Activated gamma-delta T cell (primary cell): ENCODE data around the gene KRTAP10-8.
"Not testable (repeated sequence)": the region's sequence is repeated elsewhere in the genome, so short reads cannot be mapped to it uniquely, and the experiment has no call there.

Experiments
- DNase-seq: peaks from one replicate; lab custom pipeline; 2025; lab: John Stamatoyannopoulos, UW

KRTAP10-8 gene

DNA sequence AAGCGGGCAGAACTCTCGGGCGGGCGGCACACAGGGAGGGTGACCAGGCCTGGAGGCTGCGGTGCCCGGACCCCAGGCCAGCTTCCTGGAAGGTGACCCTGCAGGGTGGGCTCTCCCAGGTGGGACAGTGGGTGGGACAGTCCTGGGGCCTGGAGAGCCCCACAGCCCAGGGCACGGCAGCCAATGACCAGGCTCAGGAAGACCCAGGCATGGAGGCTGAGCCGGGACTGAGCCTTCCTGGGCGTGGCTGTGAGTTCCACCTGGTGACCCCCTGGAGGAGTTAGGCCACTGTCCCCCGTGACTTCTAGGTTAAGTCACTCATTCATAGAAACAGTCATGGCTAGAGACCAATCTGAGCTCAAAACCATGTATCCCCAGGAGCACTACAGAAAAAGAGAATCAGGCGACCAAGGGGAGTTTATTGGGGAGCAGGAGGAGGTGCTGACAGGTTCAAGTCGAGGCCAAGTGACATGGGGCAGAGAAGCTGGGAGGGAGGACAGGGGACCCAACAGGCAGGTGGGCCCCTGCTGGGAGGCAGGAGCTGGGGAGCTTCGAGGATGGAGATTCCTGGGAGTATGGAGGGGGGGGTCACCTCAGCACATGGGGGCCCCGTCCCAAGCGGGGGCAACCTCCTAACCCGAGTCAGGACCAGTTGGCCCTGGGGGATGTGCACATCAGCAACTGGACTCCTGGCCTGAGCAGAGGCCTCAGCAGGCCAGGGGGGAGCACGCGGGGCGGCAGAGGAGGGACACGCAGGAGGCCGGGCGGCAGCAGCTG is 32.6 kb upstream of the KRTAP10-8 start:
- no peak for DNase-seq

GRCh38 chr21:44579833-44580144 is 32.1 kb upstream of the KRTAP10-8 start:
- DNase-seq = no peak

DNA sequence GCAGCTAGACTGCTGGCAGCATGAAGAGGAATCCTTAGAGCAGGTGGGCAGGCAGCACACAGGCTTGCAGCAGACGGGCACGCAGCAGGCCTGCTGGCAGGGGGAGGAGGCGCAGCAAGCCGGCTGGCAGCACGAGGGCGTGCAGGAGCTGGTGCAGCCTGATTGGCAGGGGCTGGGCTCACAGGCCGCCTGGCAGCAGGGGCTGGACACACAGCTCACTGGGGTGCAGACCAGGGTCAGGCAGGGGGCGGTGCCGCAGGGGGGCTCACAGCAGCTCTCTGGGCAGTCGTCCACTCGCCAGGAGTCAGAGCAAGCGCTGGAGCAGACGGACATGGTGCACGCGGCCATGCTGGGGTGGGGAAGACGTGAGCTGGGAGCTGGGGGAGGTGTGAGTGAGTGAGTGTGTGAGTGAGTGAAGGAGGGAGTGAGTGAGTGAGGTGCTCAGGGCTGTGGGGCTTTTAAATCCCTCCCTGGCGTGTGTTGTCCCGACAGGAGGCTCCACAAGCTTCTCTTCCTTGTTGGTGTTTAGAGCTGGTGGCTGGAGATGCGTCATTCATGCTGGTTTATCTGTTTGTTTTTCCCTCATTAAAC is 31.6 kb upstream of the KRTAP10-8 start, which contains the start of gene KRTAP10-5:
Gene KRTAP10-5, minus strand, starts transcription at position 374 of the 591 bp plus-strand sequence. Its CDS starts 26 bp downstream, at position 348.
- not testable (repeated sequence) for DNase-seq

DNA sequence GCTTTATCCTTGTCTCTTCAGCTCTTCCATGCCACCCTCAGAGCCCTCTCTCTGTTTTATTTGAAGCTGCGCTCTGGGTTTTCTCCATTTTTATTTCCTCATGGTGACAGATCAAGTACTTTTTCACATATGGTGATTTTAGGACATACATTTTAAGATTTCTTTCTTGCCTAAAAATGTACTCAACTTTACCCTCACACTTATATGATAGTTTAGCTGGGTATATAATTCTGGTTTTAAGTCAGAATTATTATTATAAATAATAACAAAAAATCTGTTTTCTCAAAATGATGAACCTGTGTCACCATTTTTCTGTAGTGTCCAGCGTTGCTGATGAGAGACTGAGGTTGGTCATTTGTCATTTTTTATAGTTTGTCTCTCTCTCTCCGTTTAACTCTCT is 30.7 kb upstream of the KRTAP10-8 start:
- no peak for DNase-seq

DNA sequence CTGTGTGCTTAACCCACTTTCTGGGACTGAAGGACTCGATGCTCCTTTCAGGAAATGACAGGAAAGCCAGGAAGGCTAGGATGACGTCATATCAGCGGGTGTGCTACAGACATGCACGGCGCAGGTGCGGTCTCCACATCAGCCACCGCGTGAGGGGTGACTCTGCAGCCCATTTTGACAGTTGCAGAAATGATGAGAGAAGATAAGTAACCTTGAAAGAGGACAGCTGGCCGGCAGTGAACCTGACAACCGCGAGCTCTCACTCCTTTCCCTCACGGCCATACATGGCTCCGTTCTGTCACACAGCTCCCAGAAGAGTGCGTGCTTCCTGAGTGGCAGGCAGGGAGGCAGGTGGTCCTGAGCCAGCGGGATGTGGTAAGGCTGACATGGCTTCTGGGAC is 29.8 kb upstream of the KRTAP10-8 start:
- no peak for DNase-seq

GRCh38 chr21:44583089-44583799 is 28.6 kb upstream of the KRTAP10-8 start:
- no peak for DNase-seq

- DNase-seq = no peak
Measured at GRCh38 chr21:44583800-44584147, 28.1 kb upstream of the KRTAP10-8 start.

DNA sequence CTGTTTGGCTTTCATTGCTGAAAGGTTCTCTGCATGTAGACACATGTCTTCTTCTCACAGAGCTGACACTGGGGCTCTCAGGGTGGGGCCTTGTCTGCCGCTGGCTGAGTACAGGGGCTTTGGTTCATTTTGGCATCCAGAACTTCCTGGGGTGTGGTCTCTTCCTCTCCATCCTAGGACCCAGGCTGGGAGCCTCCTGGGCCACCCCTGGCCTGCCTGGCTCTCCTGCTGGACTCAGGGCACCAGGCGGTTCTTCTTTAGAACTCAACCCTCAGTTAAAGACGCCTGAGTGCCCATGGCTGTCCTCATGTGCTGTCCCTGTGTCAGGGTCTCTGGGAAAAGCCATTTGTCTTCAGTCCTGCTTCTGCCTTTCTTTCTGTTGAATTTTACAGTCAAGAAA is 26.0 kb upstream of the KRTAP10-8 start:
- DNase-seq = no peak

DNA sequence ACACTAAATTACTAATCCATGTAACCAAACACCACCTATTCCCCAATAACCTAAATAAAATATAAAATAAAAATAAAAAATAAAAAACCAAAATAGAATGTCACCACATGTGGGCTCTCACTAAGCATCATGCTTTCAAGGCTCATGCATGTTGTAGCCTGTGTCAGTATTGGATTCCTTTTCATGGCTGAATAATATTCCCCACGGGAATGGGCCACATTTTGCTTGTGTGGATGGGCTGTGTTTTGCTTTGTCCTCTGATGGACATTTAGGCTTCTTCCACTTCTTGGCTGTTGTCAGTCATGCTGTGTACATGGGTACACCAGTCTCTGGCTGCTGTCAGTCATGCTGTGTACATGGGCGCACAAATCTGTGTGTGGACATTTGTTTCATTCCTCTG is 22.8 kb upstream of the KRTAP10-8 start:
- no peak for DNase-seq

- no peak for DNase-seq
Measured at GRCh38 chr21:44589586-44590305, 22.1 kb upstream of the KRTAP10-8 start.

DNA sequence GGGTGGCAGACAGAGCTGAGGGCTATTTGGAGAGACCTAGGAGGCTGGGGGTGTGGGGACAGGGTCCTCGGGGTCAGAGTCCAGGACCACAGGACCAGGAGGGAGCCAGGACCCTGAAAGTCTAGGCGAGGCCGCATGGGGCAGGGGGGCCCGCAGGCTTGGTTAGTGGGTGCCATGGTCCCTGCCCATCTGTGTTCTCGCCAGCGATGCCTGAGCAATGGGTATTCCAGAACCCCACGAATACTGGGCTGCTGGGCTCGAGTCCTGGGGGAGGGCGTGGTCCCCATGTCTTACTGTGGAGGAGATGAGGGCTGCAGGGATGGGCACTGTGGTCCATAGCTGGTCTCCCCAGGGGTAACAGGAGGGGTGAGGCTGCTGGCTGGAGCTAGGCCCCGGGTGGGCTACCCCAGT is 21.6 kb upstream of the KRTAP10-8 start:
- no peak for DNase-seq

- DNase-seq = not testable (repeated sequence)
Measured at GRCh38 chr21:44590897-44591800, 20.7 kb upstream of the KRTAP10-8 start.

GRCh38 chr21:44591801-44592130 is 20.1 kb upstream of the KRTAP10-8 start:
- not testable (repeated sequence) for DNase-seq

DNA sequence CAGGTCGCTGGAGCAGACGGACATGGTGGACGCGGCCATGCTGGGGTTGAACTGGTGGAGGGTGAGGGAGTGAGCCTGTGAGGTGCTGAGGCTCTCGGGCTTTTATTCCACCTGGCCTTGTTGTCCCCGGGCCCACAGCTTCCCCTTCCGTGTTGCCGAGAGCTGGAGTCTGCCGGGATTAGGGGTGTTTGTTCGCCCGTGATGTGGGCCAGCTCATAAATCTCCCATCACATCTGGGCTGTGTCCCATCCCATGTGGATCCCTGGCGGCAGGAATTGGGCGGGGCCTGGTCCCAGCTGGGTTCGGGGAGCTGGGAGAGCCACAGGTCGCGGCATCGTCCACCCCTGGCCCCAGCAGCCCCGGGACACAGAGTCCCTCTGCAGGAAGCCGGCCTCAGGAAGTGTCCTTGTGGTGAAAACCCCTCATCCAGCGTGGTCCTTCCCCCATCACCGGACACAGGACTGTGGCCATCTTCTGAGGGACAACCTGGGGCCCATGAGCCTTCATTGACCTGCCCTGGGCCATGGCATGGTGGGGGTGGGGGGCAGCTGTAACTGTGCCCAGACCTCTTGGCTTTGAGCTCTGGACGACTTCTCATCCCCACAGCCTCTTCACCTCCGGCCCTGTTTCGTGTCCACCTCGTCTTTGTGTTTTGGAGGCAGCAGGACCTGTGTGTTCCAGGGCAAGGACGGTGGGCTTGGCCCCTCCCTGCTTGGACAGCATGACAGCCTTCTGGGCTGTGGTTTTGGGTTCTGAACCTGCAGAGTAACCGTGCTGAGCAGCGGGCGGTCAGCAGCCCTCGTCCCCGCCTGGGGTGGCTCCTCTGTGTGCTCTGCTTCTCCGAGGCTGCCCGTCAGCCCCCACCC is 19.2 kb upstream of the KRTAP10-8 start, which contains the start of gene KRTAP10-6:
Gene KRTAP10-6, minus strand, starts transcription at position 60 of the 866 bp plus-strand sequence. Its CDS starts 21 bp downstream, at position 39.
- DNase-seq = no peak

- no peak for DNase-seq
Measured at GRCh38 chr21:44593598-44594405, 18.1 kb upstream of the KRTAP10-8 start.

- DNase-seq = no peak
Measured at GRCh38 chr21:44594406-44594916, 17.4 kb upstream of the KRTAP10-8 start.

DNA sequence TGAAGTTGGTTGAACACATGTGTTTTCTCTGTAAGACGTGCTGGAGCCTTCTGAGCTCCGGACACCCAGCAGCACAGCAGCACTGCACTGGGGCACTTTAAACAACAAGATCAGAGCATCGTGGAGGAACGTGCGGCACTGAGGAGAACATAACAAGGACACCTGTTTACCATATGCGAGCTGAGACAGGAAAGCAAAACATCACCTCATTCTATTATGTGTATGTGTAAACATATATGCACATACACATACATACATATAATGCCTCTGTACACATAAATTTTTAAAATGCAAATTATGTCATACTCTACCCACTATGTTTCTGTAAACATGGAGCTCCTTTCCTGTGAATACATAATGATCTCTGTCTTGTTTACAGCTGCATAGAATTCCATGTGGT is 16.4 kb upstream of the KRTAP10-8 start:
- no peak for DNase-seq

DNA sequence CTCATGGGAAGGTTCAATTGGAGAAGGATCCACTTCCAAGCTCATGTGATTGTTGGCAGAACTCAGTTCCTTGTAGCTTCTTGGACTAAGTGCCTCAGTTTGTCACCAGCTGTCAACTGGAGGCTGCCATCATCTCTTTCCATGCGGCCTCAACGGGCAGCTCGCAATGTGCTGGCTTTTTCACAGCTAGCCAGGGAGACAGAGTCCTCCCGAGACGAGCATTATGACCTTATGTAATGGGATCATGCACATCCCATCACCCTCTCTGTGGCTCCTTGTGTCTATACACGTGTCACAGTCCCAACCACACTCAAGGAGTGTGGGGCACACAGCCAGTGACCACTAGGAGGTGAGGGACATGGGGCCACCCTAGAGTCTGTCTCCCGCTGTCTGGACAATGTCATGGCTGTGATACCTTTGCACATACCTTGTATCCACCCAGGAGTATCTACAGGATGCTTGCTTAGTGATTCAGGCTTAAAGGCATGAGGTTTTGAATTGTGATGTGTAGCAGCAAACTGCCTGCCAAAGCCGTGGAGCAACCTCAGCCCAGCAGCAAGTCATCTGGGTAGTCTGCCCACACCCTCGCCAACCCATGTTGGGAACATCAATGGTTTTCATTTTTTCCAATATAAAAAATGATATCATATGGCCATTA is 15.7 kb upstream of the KRTAP10-8 start:
- DNase-seq = no peak

GRCh38 chr21:44598061-44598460 is 13.8 kb upstream of the KRTAP10-8 start:
- no peak for DNase-seq
